HG03442 (cell line): ENCODE measurements around the gene ITGB4.
"Not testable (repeated sequence)": the region's sequence is repeated elsewhere in the genome, so short reads cannot be mapped to it uniquely, and the experiment has no call there.

Experiments used
- ATAC-seq: cut with Tn5 transposase; IDR thresholded peaks from one replicate; pipeline ENCODE4 v1.9.1; 2021; ENCODE audit warnings: mild to moderate bottlenecking, moderate library complexity; ENCODE audit not compliant: unreplicated experiment

Gene ITGB4

DNA sequence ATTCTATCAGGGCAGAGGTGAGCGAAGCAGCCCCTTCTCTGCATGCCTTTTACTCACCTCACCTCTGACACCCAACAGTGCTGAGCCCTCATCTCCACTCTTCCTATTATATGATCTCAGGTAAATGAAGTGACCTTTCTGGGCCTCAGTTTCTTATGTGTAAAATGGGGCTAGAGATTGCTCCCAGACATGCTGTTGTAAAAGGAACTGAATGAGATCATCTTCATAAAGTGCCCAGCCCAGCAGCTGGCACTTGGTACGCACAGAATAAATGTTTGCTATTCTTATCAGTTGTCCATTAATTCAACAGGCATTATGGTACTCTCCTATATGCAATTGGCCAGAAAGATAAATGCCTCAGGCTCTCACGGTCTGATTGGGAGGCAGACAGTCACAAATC lies 48.3 kb downstream of the ITGB4 start:
- ATAC-seq: no peak

GRCh38 chr17:75771334-75772281 lies 50.3 kb downstream of the ITGB4 start:
- no peak for ATAC-seq

GRCh38 chr17:75773121-75773807 lies 52.0 kb downstream of the ITGB4 start:
- ATAC-seq: no peak

GRCh38 chr17:75773808-75774470 lies 52.7 kb downstream of the ITGB4 start:
- no peak for ATAC-seq

DNA sequence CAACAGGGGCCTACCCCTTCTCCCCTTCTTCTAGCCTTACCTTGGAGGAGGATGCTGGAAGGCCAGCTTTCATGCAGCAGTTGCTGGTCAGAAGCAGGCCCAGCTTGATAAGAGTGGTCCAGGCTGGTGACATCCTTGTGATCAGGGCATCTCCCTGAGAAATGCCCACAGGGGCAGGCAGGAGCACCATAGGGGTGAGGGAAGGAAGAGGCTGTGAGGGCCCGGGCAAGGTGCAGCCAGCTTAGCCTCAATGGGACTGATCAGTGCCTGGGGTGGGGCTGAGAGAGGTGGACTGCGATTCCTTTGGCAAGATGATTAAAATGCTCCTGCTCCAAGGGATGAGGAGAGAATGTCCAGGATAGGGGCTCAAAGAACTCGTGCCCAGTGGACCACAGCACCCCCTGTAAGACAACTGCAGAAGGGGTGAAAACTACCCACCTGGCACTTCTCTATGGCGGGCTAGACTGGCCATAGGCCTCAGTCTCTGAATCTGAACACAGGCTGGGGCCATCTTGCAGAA lies 53.3 kb downstream of the ITGB4 start:
- ATAC-seq: no peak

DNA sequence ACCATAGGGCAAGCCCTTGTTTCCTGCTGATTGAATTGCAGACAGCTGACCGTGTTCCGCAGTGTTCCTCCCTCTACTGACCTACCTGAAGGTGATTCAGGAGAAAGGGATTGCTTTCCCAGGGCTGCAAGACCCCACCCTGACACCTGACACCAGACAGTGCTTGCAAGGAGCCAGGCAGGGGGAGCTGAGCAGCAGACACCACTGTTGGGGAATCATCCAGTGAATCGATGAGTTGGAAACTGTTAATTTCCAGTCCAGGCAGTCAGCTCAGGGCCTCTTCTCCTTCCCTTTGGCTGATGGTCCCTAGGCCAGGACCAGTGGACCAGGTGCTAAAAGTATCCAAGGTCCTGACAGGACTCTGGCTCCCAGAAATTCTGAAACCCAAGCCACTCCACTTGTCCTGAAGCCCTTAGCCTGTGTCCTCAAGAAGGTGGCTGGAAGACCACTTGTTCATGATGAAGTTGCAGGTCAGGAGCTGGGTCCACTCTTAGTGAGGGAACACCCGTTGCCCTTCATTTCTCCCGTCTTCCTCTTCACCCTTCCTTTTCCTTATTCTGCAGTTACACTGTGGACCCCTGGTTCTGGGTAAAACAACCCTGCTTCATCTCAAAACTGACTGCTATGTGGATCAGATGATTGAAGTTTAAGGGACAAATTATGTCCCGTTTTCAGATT lies 53.9 kb downstream of the ITGB4 start:
- no peak for ATAC-seq

GRCh38 chr17:75776386-75777295 lies 55.4 kb downstream of the ITGB4 start:
- ATAC-seq: no peak

DNA sequence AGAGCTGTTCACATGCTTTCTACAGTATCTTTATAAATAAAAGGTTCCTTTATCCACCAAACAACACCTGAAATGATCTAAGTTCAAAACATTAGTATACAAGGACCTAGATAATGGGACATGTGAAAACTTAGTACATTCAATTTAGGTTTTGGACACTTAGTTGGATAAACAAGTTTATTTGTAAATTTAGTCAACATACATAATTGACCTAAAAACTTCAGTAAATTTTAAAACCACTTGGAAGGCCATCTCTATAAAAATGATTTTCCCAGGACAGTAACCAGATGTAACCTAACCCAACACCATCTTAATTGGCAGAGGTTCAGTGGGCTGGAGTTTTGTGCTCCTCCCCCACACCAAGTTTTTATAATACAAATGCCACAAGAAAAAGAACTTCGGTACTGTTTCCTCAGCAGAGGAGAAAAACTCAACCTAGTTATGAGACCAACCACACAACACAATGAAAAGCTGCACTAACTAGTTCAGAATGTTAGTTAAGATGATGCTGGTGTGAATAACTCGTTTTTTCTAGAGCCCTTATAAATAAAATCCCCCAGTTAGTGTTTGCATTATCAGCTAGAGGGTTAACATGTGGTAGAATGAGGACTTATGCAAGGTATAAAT lies 56.1 kb downstream of the ITGB4 start:
- no peak for ATAC-seq

DNA sequence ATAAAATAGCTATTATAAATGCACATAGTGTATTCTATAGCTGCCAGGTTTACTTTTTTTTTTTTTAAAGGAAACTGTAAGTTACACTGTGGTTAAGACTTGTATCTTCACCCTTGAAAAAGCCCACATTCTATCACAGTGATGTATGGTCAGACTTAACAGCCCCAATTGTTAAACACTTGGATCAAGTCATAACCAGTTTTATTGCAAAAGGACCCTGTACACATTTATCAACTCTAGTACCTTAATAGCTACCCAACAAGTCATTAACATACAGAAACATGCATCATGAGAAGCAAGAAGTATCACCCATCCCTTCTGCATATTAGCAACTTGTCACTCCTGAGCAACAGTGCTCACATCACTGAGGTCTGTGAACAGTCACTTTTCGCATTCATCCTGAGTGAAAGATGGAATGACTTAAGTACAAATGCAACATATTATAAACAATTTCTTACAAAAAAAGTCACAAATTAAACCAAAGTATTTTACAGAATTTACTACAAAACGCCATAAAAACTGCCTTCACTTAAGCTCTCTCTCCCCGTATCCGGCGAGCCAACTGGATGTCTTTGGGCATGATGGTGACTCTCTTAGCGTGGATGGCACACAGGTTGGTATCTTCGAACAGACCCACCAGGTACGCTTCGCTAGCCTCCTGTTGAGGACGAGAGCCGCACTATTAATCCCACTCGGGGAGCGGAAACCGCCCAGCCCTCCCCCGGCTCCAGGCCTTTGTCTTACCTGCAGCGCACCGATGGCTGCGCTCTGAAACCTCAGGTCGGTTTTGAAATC lies 57.0 kb downstream of the ITGB4 start:
- ATAC-seq: not testable (repeated sequence)

GRCh38 chr17:75778861-75779249 lies 57.6 kb downstream of the ITGB4 start:
- peak; percentile 6 for ATAC-seq

DNA sequence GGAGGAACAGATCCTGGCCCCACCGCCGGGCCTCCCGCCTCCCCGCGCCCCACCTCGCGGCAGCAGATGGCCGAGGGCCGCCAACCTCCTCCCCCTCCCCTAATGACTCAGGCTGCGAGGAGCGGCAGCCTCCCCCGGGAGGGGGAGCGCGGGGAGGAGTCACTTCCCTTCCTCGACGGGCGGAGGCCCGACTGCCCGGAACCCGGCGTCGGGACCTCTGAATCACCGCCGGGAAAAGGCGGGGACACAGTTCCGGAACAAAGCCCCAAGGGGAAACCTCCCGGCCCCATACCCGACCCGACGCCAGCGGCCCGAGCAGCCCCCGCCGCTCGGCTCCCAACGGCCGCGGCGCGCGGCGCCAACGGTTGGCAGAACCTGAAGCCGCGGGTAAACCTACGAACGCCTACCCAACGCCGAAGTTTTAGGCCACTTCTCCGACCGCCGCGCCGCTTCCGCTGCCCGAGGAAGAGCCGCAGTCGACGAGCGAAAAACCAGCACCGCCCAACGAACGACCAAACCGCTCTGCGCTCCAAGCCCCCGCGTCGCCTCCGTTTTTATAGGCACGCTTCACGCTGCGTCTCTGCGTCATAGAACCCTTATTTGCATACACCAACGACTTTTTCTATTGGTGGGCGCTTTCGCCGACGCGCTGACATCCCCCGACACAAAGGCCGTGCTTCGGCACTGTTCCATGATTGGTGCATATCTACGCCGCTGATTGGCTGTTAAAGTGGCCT lies 58.2 kb downstream of the ITGB4 start:
- ATAC-seq: peak; percentile 57

- ATAC-seq: no peak
Measured at GRCh38 chr17:75779987-75780889, 59.0 kb downstream of the ITGB4 start.

DNA sequence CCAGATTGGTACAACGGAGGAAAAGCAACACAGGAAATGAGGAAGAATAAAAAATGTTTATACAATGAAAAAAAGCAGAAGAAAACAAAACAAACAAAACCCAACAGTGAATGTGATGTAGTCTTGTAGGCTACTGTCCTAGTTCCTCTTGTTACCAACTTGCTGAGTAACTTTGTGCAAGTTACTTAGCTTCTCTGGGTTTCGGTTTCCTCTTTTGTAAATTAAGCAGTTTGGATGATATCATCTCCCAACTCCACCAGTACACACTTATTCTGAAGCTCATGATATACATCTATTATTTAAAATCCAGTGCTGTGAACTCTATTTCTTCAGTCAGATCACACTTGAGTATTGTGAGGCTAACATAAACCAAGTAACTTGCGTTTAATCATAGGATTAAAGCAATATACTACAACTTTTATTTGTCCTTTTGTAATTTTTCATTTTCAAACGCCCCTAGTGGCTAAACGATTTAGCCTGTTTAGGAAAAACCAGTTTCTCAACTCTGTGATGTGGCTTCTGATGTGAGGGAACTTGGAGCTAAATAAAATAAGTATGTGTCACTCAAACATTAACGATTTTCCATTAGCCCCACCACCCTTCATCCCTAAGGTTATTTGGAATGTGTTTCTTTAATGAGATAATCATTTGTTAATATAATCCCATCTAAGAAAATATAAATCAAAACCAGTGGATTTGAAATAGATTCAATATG lies 62.0 kb downstream of the ITGB4 start:
- no peak for ATAC-seq

- ATAC-seq: no peak
Measured at GRCh38 chr17:75783803-75784472, 62.7 kb downstream of the ITGB4 start.

DNA sequence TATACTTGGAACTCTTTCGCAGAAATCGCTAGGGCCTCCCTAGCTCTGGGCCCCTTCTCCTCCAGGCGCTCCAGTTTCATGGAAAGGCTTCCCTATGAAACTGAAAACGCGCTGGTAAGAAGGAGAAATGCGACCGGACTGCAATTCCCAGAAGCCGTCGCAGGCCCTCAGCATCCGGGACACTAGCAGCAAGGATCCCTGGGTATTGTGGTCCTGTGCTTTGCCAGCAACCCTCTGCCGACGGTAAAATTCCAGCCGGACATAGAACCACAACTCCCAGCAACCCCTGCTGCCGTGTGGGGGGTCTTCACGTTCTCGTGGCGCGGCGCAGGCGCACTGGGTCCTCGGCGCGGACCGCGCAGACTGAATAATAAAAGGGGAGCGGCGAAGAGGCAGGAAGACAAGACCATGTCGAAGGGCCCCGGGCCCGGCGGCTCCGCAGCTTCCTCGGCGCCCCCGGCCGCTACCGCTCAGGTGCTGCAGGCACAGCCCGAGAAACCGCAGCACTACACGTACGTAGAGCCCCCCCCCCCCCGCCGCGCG lies 63.3 kb downstream of the ITGB4 start, which contains the start of gene UNK:
Gene UNK, plus strand, starts transcription at position 334 of the 543 bp plus-strand sequence. Its CDS starts 75 bp downstream, at position 409.
- peak; percentile 54 for ATAC-seq
